CD4-positive, alpha-beta T cell treated with Interleukin-6 for 4 hours (primary cell): ENCODE data around the gene WFIKKN2.
A peak's percentile ranks its signal among the peaks of the same experiment; 100 is the strongest.

ENCODE experiments used
- DNase-seq: peaks from one replicate; pipeline ENCODE4 v3.0.0-alpha.2; 2020; ENCODE audit warnings: mixed read lengths

WFIKKN2 gene

GRCh38 chr17:50813583-50813982 is 21.8 kb upstream of the WFIKKN2 start:
- no peak for DNase-seq

GRCh38 chr17:50815400-50815799 is 20.0 kb upstream of the WFIKKN2 start:
- DNase-seq = no peak

- DNase-seq = no peak
Measured at GRCh38 chr17:50816271-50816670, 19.1 kb upstream of the WFIKKN2 start.

GRCh38 chr17:50816771-50817751 is 18.3 kb upstream of the WFIKKN2 start:
- peak; percentile 75 for DNase-seq

GRCh38 chr17:50817838-50818237 is 17.5 kb upstream of the WFIKKN2 start:
- no peak for DNase-seq

GRCh38 chr17:50818261-50818660 is 17.1 kb upstream of the WFIKKN2 start:
- DNase-seq = no peak

- DNase-seq = no peak
Measured at GRCh38 chr17:50818921-50819657, 16.3 kb upstream of the WFIKKN2 start.

- DNase-seq = no peak
Measured at GRCh38 chr17:50820651-50821050, 14.7 kb upstream of the WFIKKN2 start.

- no peak for DNase-seq
Measured at GRCh38 chr17:50822550-50822949, 12.8 kb upstream of the WFIKKN2 start.

- DNase-seq = no peak
Measured at GRCh38 chr17:50824429-50824828, 11.0 kb upstream of the WFIKKN2 start.

GRCh38 chr17:50825188-50825587 is 10.2 kb upstream of the WFIKKN2 start:
- no peak for DNase-seq

GRCh38 chr17:50828508-50829170 is 6.7 kb upstream of the WFIKKN2 start:
- DNase-seq = no peak

GRCh38 chr17:50829332-50829731 is 6.1 kb upstream of the WFIKKN2 start:
- DNase-seq = no peak

- no peak for DNase-seq
Measured at GRCh38 chr17:50830352-50830751, 5.0 kb upstream of the WFIKKN2 start.

- no peak for DNase-seq
Measured at GRCh38 chr17:50830994-50831393, 4.4 kb upstream of the WFIKKN2 start.

- DNase-seq = no peak
Measured at GRCh38 chr17:50831471-50831928, 3.9 kb upstream of the WFIKKN2 start.

- DNase-seq = no peak
Measured at GRCh38 chr17:50832267-50832863, 3.0 kb upstream of the WFIKKN2 start.

GRCh38 chr17:50832864-50833381 is 2.5 kb upstream of the WFIKKN2 start:
- DNase-seq = no peak

- no peak for DNase-seq
Measured at GRCh38 chr17:50833510-50834428, 1.6 kb upstream of the WFIKKN2 start.

- DNase-seq = no peak
Measured at GRCh38 chr17:50834429-50835300, 721 bp upstream of the WFIKKN2 start.
